Measurements from ENCODE around the gene ACP7.
A peak's percentile ranks its signal among the peaks of the same experiment; 100 is the strongest.

ACP7 gene, protein sequence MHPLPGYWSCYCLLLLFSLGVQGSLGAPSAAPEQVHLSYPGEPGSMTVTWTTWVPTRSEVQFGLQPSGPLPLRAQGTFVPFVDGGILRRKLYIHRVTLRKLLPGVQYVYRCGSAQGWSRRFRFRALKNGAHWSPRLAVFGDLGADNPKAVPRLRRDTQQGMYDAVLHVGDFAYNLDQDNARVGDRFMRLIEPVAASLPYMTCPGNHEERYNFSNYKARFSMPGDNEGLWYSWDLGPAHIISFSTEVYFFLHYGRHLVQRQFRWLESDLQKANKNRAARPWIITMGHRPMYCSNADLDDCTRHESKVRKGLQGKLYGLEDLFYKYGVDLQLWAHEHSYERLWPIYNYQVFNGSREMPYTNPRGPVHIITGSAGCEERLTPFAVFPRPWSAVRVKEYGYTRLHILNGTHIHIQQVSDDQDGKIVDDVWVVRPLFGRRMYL

DNA sequence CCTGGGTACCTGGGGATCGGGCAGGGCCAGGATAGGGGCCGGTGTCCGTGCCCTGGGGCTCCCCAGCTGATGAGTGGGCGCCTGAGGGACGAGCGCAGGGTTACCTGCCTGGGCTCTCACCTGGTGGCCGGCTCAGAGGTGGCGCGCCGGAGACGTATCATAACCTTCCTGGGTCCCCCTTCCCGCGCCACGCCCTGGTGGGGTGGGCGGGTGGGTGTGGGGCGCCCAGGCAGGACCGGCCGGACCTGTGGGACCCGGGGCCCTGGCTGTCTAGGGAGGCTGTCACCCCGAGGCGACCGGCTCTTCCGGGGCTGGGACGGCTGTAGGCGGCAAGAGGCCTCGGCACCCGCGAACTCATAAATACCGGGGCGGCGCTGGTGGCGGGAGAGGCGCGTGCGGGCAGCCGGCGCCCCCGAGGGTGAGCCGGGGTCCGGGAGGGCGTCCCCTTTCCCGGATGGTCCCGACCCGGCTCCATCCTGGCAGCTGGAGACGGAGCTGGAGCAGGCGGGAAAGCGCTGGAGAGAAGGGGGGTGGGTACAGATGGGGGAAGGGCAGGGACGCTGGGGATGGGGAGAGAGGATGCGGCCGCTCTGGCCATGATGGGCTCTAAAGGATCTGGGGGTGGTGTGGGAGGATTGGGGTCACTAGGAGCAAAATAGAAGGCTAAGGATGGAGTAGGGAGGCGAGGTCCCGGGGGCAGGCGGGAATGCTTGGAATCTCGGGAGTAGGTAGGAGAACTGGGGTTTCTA lies at the start of gene ACP7:
TSS of gene ACP7 (plus strand) at position 386 of the 749 bp plus-strand sequence. CDS start 902 bp downstream, outside the sequence.
- Histone ChIP-seq H3K9me3 (ENCODE audit: control insufficient read depth, low read depth, low read length) (no peaks in the 10 kb centered on the region), H3K9ac (ENCODE audit: low read length) (no peak within 1 kb of the TSS), H3K27me3 (ENCODE audit: control insufficient read depth, insufficient read depth, low read length) (peaks cover 38% of the 10 kb centered on the region), H3K4me1 (ENCODE audit: control insufficient read depth, low read depth, low read length) (peaks cover 8% of the 10 kb centered on the region), H3K36me3 (ENCODE audit: control insufficient read depth, low read depth, low read length) (no peaks in the 10 kb centered on the region), H3K4me3 (ENCODE audit: low read length) (peak within 1 kb of the TSS; percentile 59), H3K27ac (ENCODE audit: low read length) (no peak within 1 kb of the TSS)

DNA sequence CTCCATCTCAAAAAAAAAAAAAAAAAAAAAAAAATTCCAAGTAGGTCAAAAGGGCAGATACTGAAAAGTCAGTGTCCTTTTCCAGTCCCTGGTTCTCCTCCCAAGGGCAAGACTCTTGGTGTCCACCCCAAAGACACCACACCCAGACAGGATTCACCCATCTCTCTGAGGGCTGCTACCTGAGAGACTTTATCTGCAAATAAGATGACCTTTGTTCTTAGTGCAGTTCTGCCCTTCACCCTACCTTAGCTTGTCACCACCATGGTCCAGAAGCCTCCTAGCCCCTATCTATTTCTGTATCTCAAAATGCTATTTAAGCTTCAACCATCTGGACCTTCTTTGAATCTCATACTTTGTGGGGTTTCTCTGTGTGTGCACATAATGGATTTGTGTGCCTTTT lies 47.6 kb upstream of the ACP7 start:
- Histone ChIP-seq H3K36me3 (ENCODE audit: control insufficient read depth, low read depth, low read length) (no peaks in the 10 kb centered on the region), H3K9me3 (ENCODE audit: control insufficient read depth, low read depth, low read length) (no peaks in the 10 kb centered on the region), H3K4me1 (ENCODE audit: control insufficient read depth, low read depth, low read length) (peaks cover 4% of the 10 kb centered on the region), H3K4me3 (ENCODE audit: low read length) (no peak overlapping the region), H3K27ac (ENCODE audit: low read length) (no peak overlapping the region), H3K27me3 (ENCODE audit: control insufficient read depth, insufficient read depth, low read length) (no peaks in the 10 kb centered on the region), H3K9ac (ENCODE audit: low read length) (no peak overlapping the region)

DNA sequence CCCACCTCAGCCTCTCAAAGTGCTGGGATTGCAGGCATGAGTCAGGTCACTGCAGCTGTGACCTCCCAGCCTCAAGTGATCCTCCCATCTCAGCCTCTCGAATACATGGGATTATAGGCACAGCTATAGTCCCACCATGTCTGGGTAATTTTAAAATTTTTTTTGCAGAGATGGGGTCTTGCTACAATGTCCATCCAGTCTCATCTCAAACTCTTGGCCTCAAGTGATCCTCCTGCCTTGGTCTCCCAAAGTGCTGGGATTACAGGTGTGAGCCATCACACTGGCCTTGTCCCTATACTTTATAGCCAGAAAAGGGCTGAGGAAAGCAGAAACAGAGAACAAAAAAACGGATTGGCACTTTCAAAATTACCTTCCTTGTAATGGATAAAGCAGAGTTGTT lies 47.0 kb upstream of the ACP7 start:
- H3K9me3 ChIP-seq (ENCODE audit: control insufficient read depth, low read depth, low read length): no peaks in the 10 kb centered on the region
- no peaks in the 10 kb centered on the region for H3K36me3 ChIP-seq (ENCODE audit: control insufficient read depth, low read depth, low read length)
- H3K9ac ChIP-seq (ENCODE audit: low read length): no peak overlapping the region
- H3K27ac ChIP-seq (ENCODE audit: low read length): no peak overlapping the region
- H3K4me3 ChIP-seq (ENCODE audit: low read length): no peak overlapping the region
- no peaks in the 10 kb centered on the region for H3K27me3 ChIP-seq (ENCODE audit: control insufficient read depth, insufficient read depth, low read length)
- H3K4me1 ChIP-seq (ENCODE audit: control insufficient read depth, low read depth, low read length): peaks cover 4% of the 10 kb centered on the region

DNA sequence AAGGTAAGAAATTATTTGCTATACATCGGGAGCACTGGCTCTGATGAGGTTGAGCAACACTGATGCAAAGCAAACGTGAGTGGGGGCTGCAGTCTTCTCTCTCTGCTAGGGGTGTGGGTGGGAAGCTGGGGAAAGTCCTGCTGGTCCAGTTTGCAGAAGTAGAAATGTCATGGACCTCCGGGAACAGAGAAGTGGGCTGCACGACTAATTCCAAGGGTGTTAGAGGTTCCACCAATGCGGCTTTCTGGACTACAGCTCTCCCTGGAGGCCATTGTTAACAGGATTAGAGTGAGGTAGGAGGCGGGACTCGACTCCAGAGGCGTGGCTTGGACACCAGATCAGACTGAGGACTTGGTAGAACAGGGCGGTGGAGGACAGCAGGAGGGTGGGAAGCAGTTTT lies 46.1 kb upstream of the ACP7 start:
- no peaks in the 10 kb centered on the region for H3K36me3 ChIP-seq (ENCODE audit: control insufficient read depth, low read depth, low read length)
- H3K9ac ChIP-seq (ENCODE audit: low read length): no peak overlapping the region
- H3K27ac ChIP-seq (ENCODE audit: low read length): no peak overlapping the region
- no peaks in the 10 kb centered on the region for H3K4me1 ChIP-seq (ENCODE audit: control insufficient read depth, low read depth, low read length)
- H3K9me3 ChIP-seq (ENCODE audit: control insufficient read depth, low read depth, low read length): no peaks in the 10 kb centered on the region
- no peaks in the 10 kb centered on the region for H3K27me3 ChIP-seq (ENCODE audit: control insufficient read depth, insufficient read depth, low read length)
- H3K4me3 ChIP-seq (ENCODE audit: low read length): no peak overlapping the region

DNA sequence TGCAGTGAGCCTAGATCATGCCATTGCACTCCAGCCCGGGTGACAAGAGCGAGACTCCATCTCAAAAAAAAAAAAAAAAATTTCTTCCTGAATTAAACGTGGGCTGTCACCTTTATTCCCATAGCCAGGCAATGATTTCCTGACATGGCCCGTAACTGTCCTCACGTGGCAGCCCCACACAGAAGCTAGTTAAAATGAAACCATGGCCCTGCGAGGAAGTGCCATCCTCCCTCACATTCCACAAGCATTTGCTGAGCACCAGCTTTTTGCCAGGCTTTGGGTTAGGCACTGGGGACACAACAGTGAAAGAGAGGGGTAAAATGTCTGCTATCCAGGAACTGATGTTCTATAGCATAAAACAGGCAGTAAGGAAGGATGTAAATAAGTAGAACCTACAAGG lies 38.7 kb upstream of the ACP7 start:
- H3K36me3 ChIP-seq (ENCODE audit: control insufficient read depth, low read depth, low read length): no peaks in the 10 kb centered on the region
- H3K27ac ChIP-seq (ENCODE audit: low read length): no peak overlapping the region
- no peak overlapping the region for H3K4me3 ChIP-seq (ENCODE audit: low read length)
- no peak overlapping the region for H3K9ac ChIP-seq (ENCODE audit: low read length)
- no peaks in the 10 kb centered on the region for H3K27me3 ChIP-seq (ENCODE audit: control insufficient read depth, insufficient read depth, low read length)
- no peaks in the 10 kb centered on the region for H3K9me3 ChIP-seq (ENCODE audit: control insufficient read depth, low read depth, low read length)
- H3K4me1 ChIP-seq (ENCODE audit: control insufficient read depth, low read depth, low read length): no peaks in the 10 kb centered on the region

DNA sequence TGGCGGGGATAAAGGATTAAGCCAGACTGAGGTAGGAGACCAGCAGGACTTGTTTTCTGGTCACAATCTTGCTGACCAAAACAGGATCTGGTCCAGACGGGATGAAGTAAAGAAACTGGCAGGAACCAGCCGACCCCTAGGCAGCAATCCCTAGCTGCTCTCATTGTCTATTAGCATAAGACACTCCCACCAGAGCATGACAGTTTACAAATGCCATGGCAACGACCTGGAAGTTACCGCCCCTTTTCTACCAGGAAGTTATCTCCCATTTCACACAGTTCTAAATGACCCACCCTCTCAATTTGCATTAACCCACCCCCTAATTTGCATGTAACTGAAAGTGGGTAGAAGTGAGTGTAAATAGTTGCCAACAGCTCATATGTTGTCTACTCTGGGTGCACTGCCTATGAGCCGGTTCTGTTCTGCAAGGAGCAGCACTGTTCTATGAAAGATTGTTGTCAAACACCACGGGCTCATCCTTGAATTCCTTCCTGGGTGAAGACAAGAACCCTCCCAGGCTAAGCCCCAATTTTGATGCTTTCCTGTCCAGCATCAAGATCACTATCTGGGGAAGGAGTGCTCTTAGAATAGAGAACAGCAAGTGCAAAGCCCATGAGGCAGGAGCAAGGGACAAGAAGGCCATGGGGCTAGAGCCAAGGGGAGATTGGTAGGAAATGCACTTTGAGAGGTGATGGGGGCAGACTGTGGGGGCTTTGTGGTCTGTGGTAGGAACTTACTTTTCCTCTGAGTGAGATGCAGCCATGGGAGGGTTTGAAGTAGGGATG lies 37.9 kb upstream of the ACP7 start:
- H3K36me3 ChIP-seq (ENCODE audit: control insufficient read depth, low read depth, low read length): no peaks in the 10 kb centered on the region
- H3K4me1 ChIP-seq (ENCODE audit: control insufficient read depth, low read depth, low read length): no peaks in the 10 kb centered on the region
- no peak overlapping the region for H3K4me3 ChIP-seq (ENCODE audit: low read length)
- H3K27ac ChIP-seq (ENCODE audit: low read length): no peak overlapping the region
- no peaks in the 10 kb centered on the region for H3K9me3 ChIP-seq (ENCODE audit: control insufficient read depth, low read depth, low read length)
- no peak overlapping the region for H3K9ac ChIP-seq (ENCODE audit: low read length)
- no peaks in the 10 kb centered on the region for H3K27me3 ChIP-seq (ENCODE audit: control insufficient read depth, insufficient read depth, low read length)

DNA sequence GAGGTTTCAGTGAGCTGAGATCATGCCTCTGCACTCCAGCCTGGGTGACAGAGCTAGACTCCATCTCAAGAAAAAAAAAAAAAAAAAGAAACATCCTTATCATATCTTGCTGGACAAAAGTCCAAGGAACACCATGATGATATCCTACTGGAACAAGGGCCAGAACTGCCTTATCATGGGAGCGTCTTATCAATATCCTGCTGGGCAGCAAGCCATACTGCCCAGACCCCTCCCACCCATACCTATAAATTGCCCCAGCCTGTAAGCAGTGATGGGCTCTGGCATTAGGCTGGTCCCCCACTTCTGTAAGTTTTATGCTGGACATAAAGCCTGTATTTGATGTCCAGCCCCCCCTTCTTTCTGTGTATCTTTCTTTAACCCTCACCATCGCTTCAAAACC lies 37.1 kb upstream of the ACP7 start:
- Histone ChIP-seq H3K4me1 (ENCODE audit: control insufficient read depth, low read depth, low read length) (no peaks in the 10 kb centered on the region), H3K27me3 (ENCODE audit: control insufficient read depth, insufficient read depth, low read length) (no peaks in the 10 kb centered on the region)

DNA sequence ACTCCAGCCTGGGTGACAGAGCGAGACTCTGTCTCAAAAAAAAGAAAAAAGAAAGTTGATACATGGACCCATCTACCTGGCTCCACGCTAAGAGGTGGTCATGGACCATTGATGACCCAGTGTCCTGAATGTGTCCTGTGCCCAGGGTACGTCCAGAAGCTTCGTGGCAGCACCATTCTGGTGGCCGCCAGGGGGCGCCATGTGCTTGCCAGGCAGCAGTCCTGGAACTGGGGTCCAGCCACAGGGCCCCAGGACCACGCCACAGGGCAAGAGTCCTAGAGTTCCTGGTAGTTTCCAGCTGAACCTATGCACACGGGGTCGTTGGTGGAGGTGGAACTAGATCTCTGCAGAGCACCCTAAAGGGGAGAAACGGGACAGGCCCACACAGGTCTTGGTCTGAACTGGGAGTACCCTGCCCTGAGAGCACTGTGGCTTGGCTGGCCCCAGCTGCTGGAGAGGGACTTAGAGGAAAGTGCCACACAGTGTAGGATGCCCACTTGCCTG lies 31.9 kb upstream of the ACP7 start:
- H3K4me1 ChIP-seq (ENCODE audit: control insufficient read depth, low read depth, low read length): no peaks in the 10 kb centered on the region
- H3K9ac ChIP-seq (ENCODE audit: low read length): no peak overlapping the region
- no peaks in the 10 kb centered on the region for H3K27me3 ChIP-seq (ENCODE audit: control insufficient read depth, insufficient read depth, low read length)
- no peaks in the 10 kb centered on the region for H3K36me3 ChIP-seq (ENCODE audit: control insufficient read depth, low read depth, low read length)
- no peak overlapping the region for H3K27ac ChIP-seq (ENCODE audit: low read length)
- H3K9me3 ChIP-seq (ENCODE audit: control insufficient read depth, low read depth, low read length): no peaks in the 10 kb centered on the region
- H3K4me3 ChIP-seq (ENCODE audit: low read length): no peak overlapping the region

More for the DNA sequence above, 37.1 kb upstream of the ACP7 start:
- no peak overlapping the region for H3K9ac ChIP-seq (ENCODE audit: low read length)
- H3K36me3 ChIP-seq (ENCODE audit: control insufficient read depth, low read depth, low read length): no peaks in the 10 kb centered on the region
- H3K4me3 ChIP-seq (ENCODE audit: low read length): no peak overlapping the region
- H3K27ac ChIP-seq (ENCODE audit: low read length): no peak overlapping the region
- H3K9me3 ChIP-seq (ENCODE audit: control insufficient read depth, low read depth, low read length): no peaks in the 10 kb centered on the region

DNA sequence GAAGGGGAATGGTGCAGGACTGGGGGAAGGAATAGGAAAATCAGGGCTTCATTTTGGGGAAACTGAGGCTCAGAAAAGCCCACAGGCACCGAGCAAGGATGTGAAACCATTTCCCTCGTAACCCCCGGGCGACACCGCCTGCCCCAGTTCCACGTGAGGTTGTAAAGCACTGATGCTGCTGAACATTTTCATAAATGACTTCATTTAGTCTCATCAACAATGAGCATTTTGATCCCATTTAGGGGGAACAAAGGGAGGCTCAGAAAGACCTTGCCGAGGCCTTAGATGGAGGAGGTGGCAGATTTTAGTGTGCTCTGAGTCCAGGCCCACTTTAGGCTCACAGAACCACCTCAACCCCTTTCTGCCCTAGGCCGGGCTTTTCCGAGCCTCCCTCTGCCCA lies 31.3 kb upstream of the ACP7 start:
- no peaks in the 10 kb centered on the region for H3K4me1 ChIP-seq (ENCODE audit: control insufficient read depth, low read depth, low read length)
- H3K9ac ChIP-seq (ENCODE audit: low read length): no peak overlapping the region
- H3K36me3 ChIP-seq (ENCODE audit: control insufficient read depth, low read depth, low read length): no peaks in the 10 kb centered on the region
- H3K9me3 ChIP-seq (ENCODE audit: control insufficient read depth, low read depth, low read length): no peaks in the 10 kb centered on the region
- no peak overlapping the region for H3K27ac ChIP-seq (ENCODE audit: low read length)
- H3K4me3 ChIP-seq (ENCODE audit: low read length): no peak overlapping the region
- H3K27me3 ChIP-seq (ENCODE audit: control insufficient read depth, insufficient read depth, low read length): no peaks in the 10 kb centered on the region

DNA sequence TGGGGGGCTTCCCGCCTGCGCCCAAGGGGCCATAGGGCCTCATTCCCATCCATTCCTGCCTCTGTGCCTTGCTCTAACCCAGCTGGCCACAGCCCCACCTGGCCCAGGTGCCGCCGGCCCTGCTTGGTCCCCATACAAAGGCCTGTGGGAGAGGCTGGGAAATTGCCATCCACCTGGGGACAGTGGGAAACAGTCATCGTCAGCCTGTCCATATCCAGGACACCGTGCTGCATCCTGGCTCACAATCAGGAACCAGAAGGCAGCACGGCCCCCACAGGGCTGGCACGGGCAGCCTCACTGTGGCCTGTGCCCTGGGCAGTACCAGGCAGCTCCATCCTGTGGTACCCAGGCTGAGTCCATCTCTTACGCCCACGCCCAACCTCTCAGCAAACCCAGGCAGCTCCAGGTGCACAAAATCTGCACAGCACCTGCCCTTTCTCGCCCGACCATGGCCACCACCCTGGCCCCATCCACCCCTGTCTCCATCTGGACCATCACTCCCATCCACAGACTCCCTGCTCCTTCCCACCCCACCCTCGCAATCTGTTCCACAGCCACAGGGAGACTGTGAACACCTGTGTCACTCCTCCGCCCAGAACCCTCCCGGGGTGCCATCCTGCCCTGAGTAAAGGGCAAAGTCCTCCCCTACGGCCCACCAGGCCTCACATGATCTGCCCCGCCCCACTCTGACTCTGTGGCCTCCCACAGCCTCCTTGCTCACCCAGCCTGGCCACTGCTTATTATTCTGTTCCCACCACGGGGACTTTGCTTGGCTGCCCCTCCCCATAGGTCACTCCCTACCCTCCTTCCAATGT lies 30.7 kb upstream of the ACP7 start:
- Histone ChIP-seq H3K9me3 (ENCODE audit: control insufficient read depth, low read depth, low read length) (no peaks in the 10 kb centered on the region), H3K27ac (ENCODE audit: low read length) (no peak overlapping the region), H3K36me3 (ENCODE audit: control insufficient read depth, low read depth, low read length) (no peaks in the 10 kb centered on the region), H3K4me1 (ENCODE audit: control insufficient read depth, low read depth, low read length) (no peaks in the 10 kb centered on the region), H3K27me3 (ENCODE audit: control insufficient read depth, insufficient read depth, low read length) (no peaks in the 10 kb centered on the region), H3K4me3 (ENCODE audit: low read length) (no peak overlapping the region), H3K9ac (ENCODE audit: low read length) (no peak overlapping the region)

DNA sequence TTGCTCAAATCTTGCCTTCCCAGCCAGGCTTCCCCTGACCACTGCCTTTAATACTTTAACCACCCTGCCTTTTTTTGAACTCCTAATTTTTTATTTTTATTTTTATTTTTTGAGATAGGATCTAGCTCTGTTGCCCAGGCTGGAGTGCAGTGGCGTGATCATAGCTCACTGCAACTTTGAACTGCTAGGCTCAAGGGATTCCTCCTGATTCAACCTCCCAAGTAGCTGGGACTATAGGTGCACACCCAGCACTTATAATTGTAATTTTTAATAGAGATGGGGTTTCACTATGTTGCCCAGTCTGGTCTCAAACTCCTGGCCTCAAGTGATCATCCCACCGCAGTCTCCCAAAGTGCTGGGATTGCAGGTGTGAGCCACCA lies 30.1 kb upstream of the ACP7 start:
- Histone ChIP-seq H3K9ac (ENCODE audit: low read length) (no peak overlapping the region), H3K27me3 (ENCODE audit: control insufficient read depth, insufficient read depth, low read length) (no peaks in the 10 kb centered on the region), H3K4me1 (ENCODE audit: control insufficient read depth, low read depth, low read length) (no peaks in the 10 kb centered on the region), H3K9me3 (ENCODE audit: control insufficient read depth, low read depth, low read length) (no peaks in the 10 kb centered on the region), H3K4me3 (ENCODE audit: low read length) (no peak overlapping the region), H3K36me3 (ENCODE audit: control insufficient read depth, low read depth, low read length) (no peaks in the 10 kb centered on the region), H3K27ac (ENCODE audit: low read length) (no peak overlapping the region)

Measured in iPS-18a (cell line).